ENCODE results near the gene CRIM1. TPM values are rescaled to one million over a fixed set of nuclear protein-coding genes. Genes with fewer than 3 reads are reported as not detected.

CRIM1 gene
- total RNA-seq, 1 donor, result 100 TPM

DNA sequence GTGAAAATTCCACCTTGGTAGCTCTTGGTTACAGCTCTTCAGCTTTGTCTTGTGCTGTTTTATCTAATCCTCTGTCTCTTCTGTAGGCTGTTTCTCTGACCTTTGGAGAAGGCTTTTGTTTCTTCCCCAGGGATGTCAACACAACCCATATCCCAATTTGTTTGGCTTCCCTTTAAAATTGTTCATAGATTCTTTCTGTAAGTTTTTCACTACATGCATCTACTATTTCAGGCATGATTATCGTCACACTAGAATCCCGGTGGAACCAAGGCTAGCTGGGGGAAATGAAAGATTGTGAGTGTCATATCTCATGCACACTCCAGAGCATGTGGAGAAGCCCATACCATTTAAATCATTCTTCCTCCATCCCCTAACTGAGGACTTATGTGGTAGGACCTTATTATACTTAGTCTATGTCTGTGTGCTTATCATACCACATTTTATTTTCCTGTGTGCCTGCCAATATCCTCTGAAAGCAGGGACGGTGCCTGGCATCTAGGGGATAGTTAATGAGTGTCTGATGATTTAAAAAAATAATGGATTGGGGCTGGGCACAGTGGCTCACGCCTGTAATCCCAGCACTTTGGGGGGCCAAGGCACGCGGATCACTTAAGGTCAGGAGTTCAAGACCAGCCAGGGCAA is 59.9 kb downstream of the CRIM1 start:
- no peak overlapping the region for H3K4me3 ChIP-seq (ENCODE audit: low read depth, low read length)
- DNase-seq (ENCODE audit: low read depth), result no peak
- TF ChIP-seq, protein P1, sequence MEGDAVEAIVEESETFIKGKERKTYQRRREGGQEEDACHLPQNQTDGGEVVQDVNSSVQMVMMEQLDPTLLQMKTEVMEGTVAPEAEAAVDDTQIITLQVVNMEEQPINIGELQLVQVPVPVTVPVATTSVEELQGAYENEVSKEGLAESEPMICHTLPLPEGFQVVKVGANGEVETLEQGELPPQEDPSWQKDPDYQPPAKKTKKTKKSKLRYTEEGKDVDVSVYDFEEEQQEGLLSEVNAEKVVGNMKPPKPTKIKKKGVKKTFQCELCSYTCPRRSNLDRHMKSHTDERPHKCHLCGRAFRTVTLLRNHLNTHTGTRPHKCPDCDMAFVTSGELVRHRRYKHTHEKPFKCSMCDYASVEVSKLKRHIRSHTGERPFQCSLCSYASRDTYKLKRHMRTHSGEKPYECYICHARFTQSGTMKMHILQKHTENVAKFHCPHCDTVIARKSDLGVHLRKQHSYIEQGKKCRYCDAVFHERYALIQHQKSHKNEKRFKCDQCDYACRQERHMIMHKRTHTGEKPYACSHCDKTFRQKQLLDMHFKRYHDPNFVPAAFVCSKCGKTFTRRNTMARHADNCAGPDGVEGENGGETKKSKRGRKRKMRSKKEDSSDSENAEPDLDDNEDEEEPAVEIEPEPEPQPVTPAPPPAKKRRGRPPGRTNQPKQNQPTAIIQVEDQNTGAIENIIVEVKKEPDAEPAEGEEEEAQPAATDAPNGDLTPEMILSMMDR (IDR thresholded peaks at IDR 0.05; ENCODE audit: insufficient read depth, low read length), result no peak

DNA sequence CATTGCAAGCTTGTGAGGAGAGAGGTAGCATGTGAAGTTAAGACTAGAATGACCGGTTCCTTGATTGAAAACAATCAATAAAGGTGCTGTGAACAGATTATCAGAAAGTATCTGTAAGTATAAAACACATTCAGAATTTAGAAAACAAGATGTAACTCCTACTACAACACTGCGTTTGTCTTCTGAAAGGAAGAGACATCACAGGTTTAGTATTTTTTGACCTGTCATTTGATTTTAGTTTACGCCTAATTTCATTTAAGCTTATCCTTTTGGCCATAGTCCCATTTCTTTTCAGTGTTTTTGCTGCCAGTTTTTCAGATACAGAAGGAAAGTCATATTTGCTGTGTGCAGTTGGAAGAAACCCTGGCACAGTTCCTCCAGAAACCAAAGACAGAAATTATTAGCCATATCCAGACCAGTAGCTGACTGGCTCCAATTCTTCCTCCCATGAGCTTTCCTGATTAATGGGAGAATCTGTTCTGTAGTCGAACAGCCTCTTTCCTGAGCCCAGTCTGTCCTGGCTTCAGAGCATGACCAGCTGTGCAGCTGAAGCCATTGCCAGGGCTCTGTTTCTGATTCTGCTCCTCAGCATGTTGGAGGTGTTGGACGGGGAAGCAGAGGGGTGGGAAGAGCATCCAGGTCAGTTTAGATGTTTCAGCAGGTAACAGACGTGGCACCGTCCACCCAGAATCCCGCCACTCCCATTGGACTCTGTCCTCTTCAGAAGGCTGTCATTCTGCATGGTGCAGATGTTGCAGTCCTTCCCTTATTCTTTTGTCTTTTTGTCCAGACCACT is 61.0 kb downstream of the CRIM1 start:
- no peak overlapping the region for H3K4me3 ChIP-seq (ENCODE audit: low read depth, low read length)
- peak; percentile 69 for DNase-seq (ENCODE audit: low read depth)
- TF ChIP-seq, protein P1 (IDR thresholded peaks at IDR 0.05; ENCODE audit: insufficient read depth, low read length), result no peak

DNA sequence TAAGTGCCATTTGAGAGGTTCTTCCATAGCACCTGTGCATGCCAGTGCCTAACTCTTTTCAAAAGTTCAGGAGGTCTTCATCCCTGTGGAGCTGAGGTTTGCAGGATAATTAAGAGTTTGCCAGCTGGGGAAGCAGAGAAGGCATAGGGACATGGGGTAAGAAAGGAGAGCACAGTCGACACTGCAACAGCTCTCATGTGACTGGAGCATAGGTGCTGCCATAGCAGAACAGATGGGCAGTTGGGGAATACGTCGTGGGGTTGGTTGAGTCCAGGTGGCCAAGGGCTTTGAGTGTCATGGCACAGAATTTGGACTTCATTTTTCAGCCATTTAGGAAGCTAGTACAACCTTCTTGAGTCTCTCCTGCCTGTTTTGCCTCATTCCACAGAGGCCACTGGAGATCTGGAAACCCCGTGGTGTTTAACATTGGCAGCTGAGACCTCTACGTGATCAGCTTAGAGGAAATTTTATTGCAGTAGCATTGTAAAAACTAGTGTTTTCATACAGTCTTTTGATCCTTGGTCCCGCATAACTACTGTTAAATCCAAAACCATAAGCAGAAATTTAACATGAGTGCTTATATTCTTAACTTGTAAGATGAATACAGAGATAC is 65.1 kb downstream of the CRIM1 start:
- DNase-seq (ENCODE audit: low read depth), result no peak
- no peak overlapping the region for H3K4me3 ChIP-seq (ENCODE audit: low read depth, low read length)
- TF ChIP-seq, protein P1 (IDR thresholded peaks at IDR 0.05; ENCODE audit: insufficient read depth, low read length), result no peak

DNA sequence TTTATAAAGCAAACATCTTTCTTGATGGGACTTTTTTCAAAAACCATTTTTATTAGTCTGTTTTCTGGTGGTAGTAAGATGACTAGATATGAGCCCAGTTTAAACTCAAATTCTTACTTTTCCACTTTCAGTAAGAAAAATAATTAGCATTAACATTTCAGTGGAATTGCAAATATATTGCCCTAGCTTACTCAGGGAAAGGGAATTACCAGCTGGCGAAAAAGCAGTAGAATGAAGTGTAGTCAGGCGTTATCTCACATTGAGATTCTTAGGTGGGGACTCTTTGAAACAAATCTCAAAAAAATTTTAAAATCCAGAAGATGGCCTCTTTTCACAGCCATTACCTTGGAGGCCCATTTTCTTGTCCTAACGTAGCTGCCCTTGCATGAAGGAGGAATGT is 65.8 kb downstream of the CRIM1 start:
- peak; percentile 19 for DNase-seq (ENCODE audit: low read depth)
- H3K4me3 ChIP-seq (ENCODE audit: low read depth, low read length), result no peak overlapping the region
- TF ChIP-seq, protein P1 (IDR thresholded peaks at IDR 0.05; ENCODE audit: insufficient read depth, low read length), result no peak

DNA sequence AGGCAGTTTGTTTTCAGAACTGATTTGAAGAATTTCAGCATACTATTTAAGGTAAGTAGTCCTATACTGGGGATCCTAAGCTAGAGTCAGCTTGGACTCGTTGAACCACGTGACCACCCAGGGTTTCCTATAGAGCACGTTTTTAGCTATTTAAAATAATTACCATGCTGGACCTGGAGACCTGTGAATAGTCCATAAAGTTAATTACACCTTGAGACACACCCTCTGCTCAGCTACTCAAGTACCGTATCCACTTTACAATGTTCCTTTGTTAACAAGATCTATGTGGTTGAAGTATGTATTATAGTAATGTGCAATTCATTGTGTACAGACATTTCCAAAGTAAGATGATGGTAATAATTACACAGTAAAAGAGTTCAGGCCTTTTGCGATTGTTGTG is 67.6 kb downstream of the CRIM1 start:
- no peak overlapping the region for H3K4me3 ChIP-seq (ENCODE audit: low read depth, low read length)
- TF ChIP-seq, protein P1 (IDR thresholded peaks at IDR 0.05; ENCODE audit: insufficient read depth, low read length), result no peak
- no peak for DNase-seq (ENCODE audit: low read depth)

DNA sequence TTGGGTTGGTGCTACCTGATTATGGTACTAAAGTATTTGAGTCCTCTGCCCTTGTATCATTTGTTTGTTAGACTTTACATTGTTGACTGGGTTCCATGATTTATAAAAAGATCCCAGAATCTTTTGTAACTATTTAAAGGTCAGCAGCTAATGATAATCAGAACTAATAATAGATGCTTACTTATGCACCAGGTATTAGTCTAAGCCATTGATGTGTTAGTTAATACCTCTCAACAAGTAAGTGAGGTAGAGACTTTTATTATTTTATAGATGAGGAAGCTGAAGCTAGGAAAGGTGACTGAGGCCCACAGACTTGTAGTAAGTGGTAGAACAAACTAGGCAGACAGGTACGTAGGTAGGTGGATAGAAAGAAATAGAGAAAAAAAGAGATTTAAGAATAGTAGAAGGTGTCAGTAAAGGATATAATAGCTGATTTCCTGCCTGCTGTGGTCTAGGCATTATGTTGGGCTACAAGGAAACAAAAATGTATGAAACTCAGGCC is 68.1 kb downstream of the CRIM1 start:
- DNase-seq (ENCODE audit: low read depth), result no peak
- H3K4me3 ChIP-seq (ENCODE audit: low read depth, low read length), result no peak overlapping the region
- TF ChIP-seq, protein P1 (IDR thresholded peaks at IDR 0.05; ENCODE audit: insufficient read depth, low read length), result no peak

Measured in fibroblast of the aortic adventitia (primary cell).